Measurements from ENCODE around the gene HOXA4.

Gene HOXA4

GRCh38 chr7:27131390-27131819, 848 bp upstream of the HOXA4 start:
- DNase-seq, result no peak

GRCh38 chr7:27129729-27130539, 623 bp downstream of the HOXA4 start:
- no peak for DNase-seq

GRCh38 chr7:27128776-27129728, 1.5 kb downstream of the HOXA4 start:
- no peak for DNase-seq

- DNase-seq, result no peak
Measured at GRCh38 chr7:27128034-27128433, 2.5 kb downstream of the HOXA4 start.

- DNase-seq, result no peak
Measured at GRCh38 chr7:27126596-27127327, 3.8 kb downstream of the HOXA4 start.

GRCh38 chr7:27125986-27126394, 4.6 kb downstream of the HOXA4 start:
- DNase-seq, result no peak

GRCh38 chr7:27124902-27125689, 5.5 kb downstream of the HOXA4 start:
- DNase-seq, result no peak

GRCh38 chr7:27124096-27124901, 6.3 kb downstream of the HOXA4 start:
- DNase-seq, result no peak

- DNase-seq, result no peak
Measured at GRCh38 chr7:27123477-27124053, 7.0 kb downstream of the HOXA4 start.

GRCh38 chr7:27123007-27123476, 7.5 kb downstream of the HOXA4 start:
- DNase-seq, result no peak

GRCh38 chr7:27122077-27122910, 8.3 kb downstream of the HOXA4 start:
- no peak for DNase-seq

- DNase-seq, result no peak
Measured at GRCh38 chr7:27121684-27122076, 8.9 kb downstream of the HOXA4 start.

GRCh38 chr7:27119412-27119911, 11.1 kb downstream of the HOXA4 start:
- DNase-seq, result no peak

- no peak for DNase-seq
Measured at GRCh38 chr7:27118580-27118979, 12.0 kb downstream of the HOXA4 start.

GRCh38 chr7:27117887-27118491, 12.6 kb downstream of the HOXA4 start:
- DNase-seq, result no peak

GRCh38 chr7:27116962-27117886, 13.3 kb downstream of the HOXA4 start:
- DNase-seq, result no peak

- no peak for DNase-seq
Measured at GRCh38 chr7:27116031-27116961, 14.3 kb downstream of the HOXA4 start.

All from suppressor macrophage treated with lipopolysaccharide for 4 hours (primary cell).